GM19238 (cell line): ENCODE measurements around the gene NR1I2.

Source experiments
- DNase-seq: peaks from one replicate; pipeline ENCODE4 v3.0.0; 2011; ENCODE audit warnings: low spot score; ENCODE audit not compliant: insufficient read length

Gene NR1I2

GRCh38 chr3:119779731-119780383 lies 2.0 kb upstream of the NR1I2 start:
- DNase-seq, result no peak

- no peak for DNase-seq
These were observed 559 bp downstream of the NR1I2 start for GRCh38 chr3:119782460-119782859.

- DNase-seq, result no peak
These were observed 1.4 kb downstream of the NR1I2 start for GRCh38 chr3:119783255-119783654.

GRCh38 chr3:119783883-119784282 lies 2.0 kb downstream of the NR1I2 start:
- DNase-seq, result no peak

- no peak for DNase-seq
These were observed 4.5 kb downstream of the NR1I2 start for GRCh38 chr3:119786409-119786808.

- DNase-seq, result no peak
These were observed 8.5 kb downstream of the NR1I2 start for GRCh38 chr3:119790369-119790768.

GRCh38 chr3:119792270-119792669 lies 10.4 kb downstream of the NR1I2 start:
- DNase-seq, result no peak

GRCh38 chr3:119794401-119794800 lies 12.5 kb downstream of the NR1I2 start:
- no peak for DNase-seq

- no peak for DNase-seq
These were observed 13.2 kb downstream of the NR1I2 start for GRCh38 chr3:119794971-119795612.

- DNase-seq, result no peak
These were observed 13.9 kb downstream of the NR1I2 start for GRCh38 chr3:119795849-119796248.

- no peak for DNase-seq
These were observed 14.5 kb downstream of the NR1I2 start for GRCh38 chr3:119796368-119796767.

- DNase-seq, result no peak
These were observed 14.9 kb downstream of the NR1I2 start for GRCh38 chr3:119796785-119797184.

GRCh38 chr3:119800844-119801243 lies 18.9 kb downstream of the NR1I2 start:
- no peak for DNase-seq

- no peak for DNase-seq
These were observed 26.3 kb downstream of the NR1I2 start for GRCh38 chr3:119808244-119808643.

GRCh38 chr3:119808843-119809242 lies 26.9 kb downstream of the NR1I2 start:
- DNase-seq, result no peak

- peak; percentile 36 for DNase-seq
These were observed 27.5 kb downstream of the NR1I2 start for GRCh38 chr3:119809249-119810017.

- DNase-seq, result peak; percentile 63
These were observed 28.1 kb downstream of the NR1I2 start for GRCh38 chr3:119810018-119810435.

GRCh38 chr3:119812491-119813058 lies 30.7 kb downstream of the NR1I2 start:
- no peak for DNase-seq

GRCh38 chr3:119815716-119816115 lies 33.8 kb downstream of the NR1I2 start:
- DNase-seq, result no peak

GRCh38 chr3:119817071-119817470 lies 35.2 kb downstream of the NR1I2 start:
- no peak for DNase-seq

GRCh38 chr3:119817583-119818363 lies 35.9 kb downstream of the NR1I2 start:
- no peak for DNase-seq
